Lung microvascular endothelial cell (primary cell): ENCODE measurements around the gene SLC9A7. TPM values are rescaled to one million over a fixed set of nuclear protein-coding genes. Genes with fewer than 3 reads are reported as not detected.

Experiments
- DNase-seq, 2 donors: peaks; one replicate each; pipeline versions ENCODE4 v3.0.0 to v3.0.0-alpha.2; 2010; ENCODE audit warnings: low read depth in 2 of 2
- total RNA-seq: library from RNA; depleted of rRNA; stranded (reverse); fragments of >200 nt; gene quantifications from 2 replicates; pipeline ENCODE4 v1.2.1, GENCODE V29; 2014

Gene SLC9A7
- total RNA-seq, 1 donor from 2014 or later, result 9.3 TPM

DNA sequence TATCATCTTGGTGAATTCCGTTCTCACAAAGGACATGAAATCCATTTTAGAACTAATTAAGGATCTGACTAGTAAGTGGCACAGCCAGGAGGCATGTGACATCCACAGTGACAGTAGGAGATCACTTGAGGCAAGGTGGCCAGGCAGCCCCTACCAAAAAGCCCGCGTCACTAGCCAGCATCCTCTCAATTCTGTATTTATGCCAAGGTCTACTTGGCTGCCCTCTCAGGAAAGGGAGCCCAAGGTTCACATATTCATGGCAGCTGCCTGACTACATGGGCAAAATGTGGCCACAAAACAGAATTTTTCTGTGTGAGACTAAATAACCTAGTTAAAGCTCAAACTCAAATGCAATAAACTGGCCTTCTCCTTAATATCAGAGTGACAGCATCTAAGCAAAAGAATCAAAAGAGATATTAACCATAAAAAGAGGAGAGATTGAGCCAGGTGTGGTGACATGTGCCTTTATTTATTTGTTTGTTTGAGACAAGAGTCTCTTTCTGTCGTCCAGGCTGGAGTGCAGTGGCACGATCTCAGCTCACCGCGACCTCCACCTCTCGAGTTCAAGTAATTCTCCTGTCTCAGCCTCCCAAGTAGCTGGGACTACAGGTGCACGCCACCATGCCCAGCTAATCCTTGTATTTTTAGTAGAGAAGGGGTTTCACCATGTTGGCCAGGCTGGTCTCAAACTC is 51.5 kb downstream of the SLC9A7 start:
- DNase-seq, result peak in 1 of 2 donors; percentile 31

DNA sequence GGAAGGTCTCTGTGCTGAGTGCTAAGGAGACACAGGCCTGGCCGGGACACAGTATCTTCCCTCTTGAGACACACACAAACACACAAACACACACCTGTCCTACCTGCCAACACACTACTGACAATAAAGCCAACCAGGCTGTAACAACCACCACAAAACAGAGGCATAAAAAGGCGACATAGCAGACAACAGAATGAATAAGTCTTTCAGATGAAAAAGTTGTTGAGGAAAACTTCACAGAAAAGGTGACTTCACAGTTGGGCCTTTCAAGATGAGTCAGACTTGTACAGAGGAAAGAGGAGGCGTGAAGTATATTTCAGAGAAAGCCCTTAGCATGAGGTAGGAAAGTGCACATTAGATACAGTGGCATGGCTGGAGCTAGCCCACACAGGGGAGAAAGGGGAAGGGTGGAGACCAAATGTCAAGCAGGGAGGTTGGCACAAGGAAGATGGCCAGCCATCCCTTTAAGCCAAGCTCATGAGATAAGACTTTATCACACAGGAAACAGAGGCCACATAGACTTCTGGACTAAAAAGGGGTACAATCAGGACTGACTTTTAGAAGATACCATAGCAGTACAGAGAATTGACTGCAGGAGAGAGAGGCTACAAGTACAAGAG is 54.0 kb downstream of the SLC9A7 start:
- peak in 1 of 2 donors; percentile 28 for DNase-seq

DNA sequence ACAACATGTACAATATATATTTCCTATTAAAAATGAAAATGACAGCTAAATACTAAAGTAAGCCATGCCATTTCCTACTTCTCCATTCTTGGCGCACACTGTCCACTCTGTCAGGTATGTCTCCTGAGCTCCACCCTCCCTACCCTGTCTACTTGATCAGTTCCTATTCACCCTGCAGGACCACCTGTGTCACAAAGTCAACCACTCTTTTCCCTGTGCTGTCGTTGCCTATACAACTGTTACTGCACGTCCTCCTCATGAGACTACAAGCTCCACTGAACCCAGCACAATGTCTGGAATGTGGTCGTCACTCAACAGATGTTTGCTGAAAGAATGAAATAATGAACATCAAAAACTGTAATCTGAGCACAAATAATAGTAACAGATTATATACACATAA is 54.9 kb downstream of the SLC9A7 start:
- no peak for DNase-seq

DNA sequence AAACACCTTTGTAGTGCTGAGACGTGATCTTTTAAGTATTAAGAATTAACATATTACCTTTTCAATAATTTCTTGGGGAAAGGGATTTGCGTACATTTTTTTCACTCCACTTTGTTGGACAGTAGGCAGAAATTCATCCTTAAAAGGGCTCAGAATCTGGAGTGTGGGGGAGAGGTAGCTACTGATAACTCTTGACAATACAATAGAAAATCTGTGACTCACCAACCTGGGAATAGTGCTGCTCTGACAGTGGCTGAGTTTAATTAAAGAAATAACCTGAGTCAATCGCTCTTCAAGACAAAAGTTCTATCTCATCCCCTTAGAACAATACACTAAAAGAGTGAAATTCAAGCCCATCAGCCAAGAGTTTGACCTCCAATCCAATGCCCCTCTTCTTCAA is 60.2 kb downstream of the SLC9A7 start:
- peak in 1 of 2 donors; percentile 14 for DNase-seq

DNA sequence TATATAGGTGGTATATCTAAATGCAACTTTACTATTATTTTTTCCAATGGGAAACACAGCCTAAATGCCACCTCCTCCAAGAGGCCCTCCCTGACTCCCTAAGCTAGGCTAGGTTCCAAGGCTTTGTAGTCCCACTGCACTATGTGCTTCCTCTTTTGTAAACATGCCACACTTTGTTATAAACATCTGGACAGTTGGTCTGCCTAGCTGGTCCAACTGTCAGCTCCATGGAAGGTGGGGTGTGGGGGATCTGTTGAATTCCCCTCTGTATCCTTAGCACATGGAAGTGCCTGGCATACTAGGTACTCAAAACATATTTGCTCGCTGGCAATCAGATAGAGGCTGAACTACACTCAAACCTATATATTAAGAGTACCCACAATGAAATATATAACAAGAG is 63.4 kb downstream of the SLC9A7 start:
- DNase-seq, result no peak

DNA sequence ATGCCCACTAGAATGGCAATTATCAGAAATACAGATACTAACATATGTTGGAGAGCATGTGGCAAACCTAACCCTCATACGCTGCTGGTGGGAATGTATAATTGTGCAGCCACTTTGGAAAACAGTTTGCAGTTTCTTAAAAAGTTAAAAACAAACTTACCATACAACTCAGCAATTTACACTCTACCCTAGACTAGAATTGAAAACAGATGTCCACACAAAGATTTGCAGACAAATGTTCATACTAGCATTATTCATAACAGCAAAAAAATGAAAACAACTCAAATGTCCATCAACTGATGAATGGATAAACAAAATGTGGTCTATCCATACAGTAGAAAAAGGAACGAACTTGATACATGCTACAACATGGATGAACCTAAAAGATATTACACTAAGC is 64.4 kb downstream of the SLC9A7 start:
- DNase-seq, result no peak

DNA sequence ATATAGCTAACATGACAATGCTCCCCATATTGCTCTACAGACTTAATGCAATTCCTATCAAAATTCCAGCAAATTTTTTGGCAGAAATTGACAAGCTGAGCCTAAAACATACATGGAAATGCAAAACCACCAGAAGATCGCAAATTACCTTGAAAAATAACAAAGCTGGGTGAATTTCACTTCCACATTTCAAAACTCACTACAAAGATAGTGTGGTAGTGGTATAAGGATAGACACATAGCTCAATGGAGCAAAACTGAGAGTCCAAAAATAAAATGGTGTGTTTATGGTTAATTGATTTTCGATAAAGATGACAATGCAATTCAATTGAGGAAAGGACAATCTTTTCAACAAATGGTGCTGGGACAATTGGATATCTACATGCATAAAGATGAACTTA is 65.8 kb downstream of the SLC9A7 start:
- no peak for DNase-seq

DNA sequence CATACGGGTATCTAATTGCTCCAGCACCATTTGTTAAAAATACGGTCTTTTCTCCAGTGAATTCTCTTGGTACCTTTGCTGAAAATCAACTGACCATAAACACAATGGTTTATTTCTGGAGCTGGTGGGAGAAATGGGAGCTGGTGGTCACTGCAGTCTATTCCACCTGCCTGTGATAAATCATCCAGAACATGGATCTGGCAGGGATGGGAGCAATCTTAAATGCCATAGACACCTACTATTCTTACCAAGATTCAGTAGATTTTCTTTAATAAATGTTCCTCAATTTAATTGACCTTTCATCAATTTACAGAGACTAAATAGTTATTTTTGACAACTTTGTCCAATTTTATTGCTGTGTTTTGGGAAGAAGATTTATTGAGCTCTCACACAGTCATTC is 68.1 kb downstream of the SLC9A7 start:
- no peak for DNase-seq

DNA sequence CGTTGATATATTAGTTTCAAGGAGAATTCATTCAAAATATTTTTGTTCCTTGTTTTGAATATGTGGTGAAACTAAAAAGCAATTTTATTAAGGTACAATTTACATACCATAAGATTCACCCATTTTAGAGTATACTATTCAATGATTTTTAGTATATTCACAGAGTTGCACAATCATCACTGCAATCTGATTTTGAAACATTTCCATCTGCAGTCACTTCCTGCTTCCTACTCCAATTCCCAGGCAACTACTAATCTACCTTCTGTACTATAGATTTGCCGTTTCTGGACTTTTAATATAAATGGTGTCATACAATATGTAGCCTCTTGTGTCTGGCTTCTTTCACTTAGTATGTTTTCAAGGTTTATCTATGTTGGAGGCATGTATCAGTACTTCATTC is 71.3 kb downstream of the SLC9A7 start:
- DNase-seq, result peak; percentile 18 to 63

DNA sequence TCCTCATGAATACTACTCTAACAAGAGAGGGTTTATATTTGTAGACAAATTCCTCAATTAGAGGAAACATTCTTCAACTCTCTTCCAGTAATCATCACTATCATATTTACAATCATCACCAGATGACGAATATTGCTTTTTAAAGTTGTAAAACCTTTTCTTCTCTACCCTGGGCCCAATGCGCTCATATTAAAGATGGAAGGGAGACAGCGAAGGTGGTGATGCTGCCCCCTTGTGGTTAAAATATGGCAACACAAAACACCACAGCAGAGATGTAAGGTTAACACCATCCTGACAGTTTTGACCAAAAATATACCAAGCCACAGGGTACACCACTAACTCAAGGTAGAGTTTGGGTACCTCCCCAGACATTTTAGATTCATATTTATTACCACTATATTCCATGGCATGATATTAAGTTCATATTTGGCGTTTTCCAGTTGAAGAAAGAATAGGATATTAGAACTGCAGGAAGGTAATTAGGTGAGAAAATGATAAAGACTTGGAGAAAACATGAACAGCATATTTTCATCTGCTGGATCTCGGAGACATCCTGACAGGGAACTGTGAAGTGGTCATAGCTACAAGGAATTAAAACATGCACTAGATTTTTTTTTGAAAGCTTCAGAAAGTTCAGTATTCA is 72.8 kb downstream of the SLC9A7 start:
- peak; percentile 46 to 65 for DNase-seq

DNA sequence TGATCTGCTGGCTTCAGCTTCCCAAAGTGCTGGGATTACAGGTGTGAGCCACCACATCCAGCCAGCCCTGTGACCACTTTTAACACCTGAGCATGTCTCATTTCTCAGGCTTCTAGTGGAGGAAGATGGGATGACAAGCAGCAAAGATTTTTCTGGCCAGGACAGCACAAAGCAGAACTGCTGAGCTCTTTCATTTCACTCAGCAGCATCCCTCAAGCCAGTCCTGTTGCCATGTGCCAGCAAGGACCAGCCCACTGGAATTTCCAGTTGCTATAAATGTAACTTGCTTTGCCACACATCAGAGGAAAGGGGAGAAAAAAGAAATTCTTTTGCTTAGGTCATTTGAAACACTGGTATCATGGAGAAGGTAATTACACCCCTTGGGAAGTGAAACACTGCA is 75.9 kb downstream of the SLC9A7 start:
- DNase-seq, result peak in 1 of 2 donors; percentile 3

DNA sequence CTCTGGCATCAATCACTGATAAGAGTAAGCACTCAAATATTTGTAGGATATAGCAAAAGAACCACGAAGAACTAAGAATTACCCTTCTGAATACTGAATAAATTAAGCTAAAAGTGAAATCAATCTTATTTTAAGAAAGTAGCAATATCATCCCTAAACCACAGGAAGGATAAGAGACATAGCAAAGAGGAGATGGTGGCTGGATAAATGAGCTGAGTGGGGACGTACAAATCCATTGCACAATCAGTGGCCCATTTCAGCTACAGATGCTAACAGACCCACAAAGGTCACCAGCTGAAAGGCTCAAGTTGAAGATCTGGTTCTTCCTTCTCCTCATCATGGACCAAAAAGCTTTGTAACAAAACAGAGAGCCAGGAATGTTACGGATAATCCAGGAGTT is 77.1 kb downstream of the SLC9A7 start:
- DNase-seq, result no peak

DNA sequence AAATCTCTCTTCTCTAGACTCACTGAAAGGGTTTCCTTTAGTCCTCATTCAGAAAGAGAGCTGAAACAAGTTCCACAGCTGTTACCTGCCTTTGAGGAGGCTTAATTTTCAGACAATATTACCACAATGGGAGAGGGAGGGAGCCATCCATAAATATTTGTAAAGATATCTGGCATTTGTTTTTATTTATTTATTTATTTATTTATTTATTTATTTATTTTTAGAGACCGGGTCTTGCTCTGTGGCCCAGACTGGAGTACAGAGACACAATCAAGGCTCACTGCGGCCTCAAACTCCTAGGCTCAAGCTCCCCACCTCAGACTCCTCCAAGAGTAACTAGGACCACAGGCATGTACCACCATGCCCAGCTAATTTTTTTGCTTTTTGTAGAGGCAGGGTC is 80.7 kb downstream of the SLC9A7 start:
- no peak for DNase-seq

DNA sequence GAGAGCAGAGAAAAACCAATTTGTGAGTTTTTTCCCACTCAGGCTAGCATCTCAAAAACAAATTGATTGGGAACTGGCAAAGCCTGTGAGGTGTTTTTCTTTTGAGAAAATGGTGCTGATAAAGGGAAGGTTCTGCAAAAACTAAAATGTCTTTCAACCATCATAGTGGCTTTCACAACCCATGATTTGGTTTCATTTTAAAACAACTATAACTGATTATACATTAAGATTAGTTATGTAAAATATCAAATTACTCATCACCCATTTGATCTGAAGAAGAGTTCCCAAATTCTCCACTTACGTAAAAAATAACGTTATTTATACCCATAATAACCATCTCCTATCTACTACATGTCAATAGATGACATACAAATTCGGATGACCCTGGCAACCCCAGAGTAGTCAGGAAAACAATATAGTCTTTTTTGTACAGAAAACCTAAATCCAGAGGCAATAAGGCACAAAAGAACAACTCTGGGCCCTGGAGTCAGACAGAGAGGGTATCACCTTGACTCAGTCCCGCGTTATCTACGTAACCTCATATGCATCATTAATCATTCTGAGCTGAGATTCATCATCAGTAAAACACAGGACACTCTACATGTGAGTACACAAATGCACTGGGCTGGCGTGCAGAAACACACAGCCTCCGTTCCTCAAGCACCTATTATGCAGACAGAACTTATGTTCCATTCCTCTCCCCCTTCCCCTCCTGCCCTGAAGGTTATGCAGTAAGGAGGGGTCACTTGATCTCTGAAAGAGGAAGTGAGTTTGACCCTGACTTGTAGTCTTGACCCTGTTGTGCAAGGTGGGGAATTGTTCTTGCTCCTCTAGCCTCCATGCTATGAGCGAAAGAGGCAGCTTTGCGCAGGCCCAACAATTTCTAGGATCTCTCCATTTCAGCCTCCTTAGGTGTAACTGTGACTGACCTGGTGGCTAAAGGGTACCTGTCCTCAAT is 82.2 kb downstream of the SLC9A7 start:
- DNase-seq, result no peak

DNA sequence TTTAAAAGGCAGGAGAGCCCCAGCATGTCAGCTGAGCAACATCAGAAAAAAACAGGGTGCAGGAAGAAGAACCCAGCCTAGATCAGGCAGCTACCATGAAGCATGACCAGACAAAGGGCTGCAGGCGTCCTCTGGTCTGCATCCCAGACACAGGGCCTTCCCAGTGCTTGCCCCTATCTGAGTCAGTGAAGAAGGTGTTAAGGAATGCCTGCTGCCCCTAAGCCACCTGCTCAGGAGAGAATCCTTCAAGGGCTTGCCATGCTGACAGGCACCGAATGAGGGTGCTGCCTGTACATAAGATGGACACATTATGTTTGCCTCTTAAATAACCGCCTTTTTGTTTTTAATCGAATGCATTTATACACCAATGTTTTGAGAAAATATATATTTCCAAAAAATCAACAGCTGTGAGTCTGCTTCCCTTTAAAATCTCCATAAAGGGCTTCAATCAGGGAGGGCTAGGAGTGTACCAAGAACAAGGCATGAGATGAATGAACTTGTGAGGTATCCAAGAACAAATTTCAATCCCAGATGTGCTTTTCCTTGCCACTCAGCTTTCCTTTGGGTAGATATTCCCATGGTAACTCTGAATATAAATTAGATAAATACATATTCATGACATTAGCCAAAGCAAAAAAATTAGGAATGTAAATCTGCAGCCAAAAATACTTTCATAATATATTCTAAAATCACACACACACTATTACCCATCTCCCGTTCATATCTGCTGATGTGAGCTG is 85.1 kb downstream of the SLC9A7 start:
- DNase-seq, result no peak

DNA sequence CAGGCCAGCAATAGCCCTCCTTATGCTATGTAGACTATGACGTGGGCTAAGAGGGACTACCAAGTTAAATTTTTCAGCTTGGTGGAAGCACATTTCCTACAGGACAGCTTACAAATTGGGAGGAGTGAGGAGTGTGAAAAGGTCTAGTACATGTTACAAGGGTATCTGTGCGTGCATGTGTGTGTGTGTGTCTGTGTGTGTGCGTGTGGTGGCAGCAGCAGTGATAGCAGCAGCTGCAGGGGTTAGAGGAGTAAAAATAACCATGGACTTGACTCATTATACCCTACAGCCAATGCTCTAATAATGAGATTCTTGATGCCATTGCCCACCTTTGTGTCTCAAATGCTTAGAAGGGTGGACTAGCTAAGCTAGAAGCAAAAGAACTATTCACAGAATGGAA is 88.6 kb downstream of the SLC9A7 start:
- no peak for DNase-seq

DNA sequence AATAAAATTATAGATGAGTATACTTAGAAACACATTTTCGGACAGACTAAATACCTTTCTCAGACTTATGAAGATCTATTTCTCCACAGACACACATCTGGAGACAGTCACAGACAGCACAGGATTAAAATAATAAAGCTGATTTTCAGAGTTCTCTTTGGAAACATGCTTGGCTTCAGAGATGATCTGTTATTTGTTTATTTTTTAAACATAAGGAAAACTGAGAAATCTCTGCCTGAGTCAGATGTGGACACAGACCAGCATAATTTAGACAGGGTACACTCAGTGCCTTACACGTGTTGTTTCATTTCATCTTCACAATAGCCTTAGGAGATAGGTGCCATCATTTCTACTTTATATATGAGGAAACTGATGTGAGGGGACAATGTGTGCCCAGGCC is 92.1 kb downstream of the SLC9A7 start:
- no peak for DNase-seq

DNA sequence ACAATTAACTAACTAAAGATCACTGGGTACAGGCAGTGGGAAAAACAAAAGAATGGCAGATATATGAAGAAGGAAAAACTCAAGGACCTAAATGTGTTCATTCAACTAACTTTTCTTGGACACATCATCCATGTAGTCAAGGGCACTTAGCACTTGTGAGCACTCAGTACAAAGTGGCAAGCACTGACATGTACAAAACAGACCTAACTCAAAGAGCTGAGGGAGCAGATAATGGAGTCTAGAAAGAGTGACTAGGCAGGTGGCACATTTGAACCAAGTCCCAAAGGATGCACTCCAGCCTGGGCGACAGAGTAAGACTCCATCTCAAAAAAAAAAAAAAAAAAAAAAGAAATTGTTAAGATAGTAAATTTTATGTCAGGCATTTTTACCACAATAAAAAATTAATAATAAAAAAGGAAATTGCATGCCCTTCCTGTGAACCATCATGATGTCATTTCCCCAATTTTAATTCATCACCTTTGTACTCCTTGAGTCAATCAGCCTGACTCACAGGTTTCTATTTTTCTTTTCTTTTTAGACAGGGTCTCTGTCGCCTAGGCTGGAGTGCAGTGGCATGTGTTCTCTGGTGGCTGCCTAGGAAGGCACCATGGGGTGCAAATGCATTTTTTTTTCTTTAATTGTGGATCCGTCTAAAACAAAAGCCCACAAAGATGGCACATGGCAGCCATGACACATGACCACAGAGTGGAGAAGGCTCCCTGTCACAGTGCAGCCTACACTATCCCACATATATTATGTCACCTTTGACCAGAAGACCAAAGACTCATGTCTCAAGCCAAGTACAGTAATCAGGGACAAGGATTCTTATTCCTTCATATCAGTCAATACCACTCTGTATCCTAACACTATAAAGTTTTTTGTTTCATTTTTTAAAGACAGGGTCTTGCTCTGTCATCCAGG is 93.4 kb downstream of the SLC9A7 start:
- peak in 1 of 2 donors; percentile 52 for DNase-seq

DNA sequence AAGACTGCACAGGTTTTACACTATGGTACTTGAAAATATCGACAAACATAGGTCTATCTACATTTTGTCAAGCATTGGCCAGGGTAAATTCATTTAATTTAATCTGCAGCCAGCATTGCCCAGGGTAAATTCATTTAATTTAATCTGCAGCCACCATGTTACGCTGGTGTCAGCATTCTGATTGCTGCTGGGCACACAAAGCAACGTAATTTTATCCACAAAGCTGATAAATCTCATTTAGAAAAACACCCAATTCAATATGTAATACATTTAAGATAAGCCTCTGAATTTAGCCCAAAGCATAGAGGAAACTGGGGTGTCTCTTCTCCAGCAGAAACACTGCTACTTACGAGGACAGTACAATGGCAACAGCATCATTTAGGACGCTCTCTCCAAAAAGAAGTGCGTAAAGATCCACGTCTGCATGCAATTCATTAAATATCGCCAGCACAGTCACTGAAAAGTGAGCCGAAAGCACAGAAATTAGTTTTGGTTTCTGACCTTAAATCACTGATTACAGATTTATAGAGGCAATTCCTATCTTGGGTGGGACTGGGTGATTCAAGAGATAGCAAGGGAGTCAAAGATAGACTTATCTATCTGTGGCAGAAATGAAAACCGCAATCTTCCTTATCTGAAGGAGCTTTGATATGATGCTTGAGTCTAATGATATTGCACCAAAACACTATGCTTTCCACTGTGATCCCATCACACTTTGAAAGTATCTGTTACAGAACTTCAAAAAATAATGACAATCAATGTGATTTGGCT is 96.5 kb downstream of the SLC9A7 start:
- DNase-seq, result no peak
